Peyer's patch (tissue), 4 donors: ENCODE data around the gene PPP1R37.

ENCODE experiments used
- POLR2A ChIP-seq, 2 donors: fragments of 450-650 bp; IDR thresholded peaks; one replicate each; pipeline ENCODE4 v1.5.1; 2017; ENCODE audit warnings: antibody characterized with exemption in 2 of 2, mild to moderate bottlenecking in 2 of 2, moderate library complexity in 2 of 2
- TF ChIP-seq, protein P1 (sequence below), 6 experiments: fragments of 450-650 bp in 4 of 6; fragments of 200-600 bp in 2 of 6; sonication (generic) in 1 of 6; IDR thresholded peaks; one replicate each; pipeline ENCODE4 v1.5.1; 2017 to 2019; ENCODE audit warnings: antibody characterized with exemption in 6 of 6, mild to moderate bottlenecking in 3 of 6, moderate library complexity in 1 of 6

DNA sequence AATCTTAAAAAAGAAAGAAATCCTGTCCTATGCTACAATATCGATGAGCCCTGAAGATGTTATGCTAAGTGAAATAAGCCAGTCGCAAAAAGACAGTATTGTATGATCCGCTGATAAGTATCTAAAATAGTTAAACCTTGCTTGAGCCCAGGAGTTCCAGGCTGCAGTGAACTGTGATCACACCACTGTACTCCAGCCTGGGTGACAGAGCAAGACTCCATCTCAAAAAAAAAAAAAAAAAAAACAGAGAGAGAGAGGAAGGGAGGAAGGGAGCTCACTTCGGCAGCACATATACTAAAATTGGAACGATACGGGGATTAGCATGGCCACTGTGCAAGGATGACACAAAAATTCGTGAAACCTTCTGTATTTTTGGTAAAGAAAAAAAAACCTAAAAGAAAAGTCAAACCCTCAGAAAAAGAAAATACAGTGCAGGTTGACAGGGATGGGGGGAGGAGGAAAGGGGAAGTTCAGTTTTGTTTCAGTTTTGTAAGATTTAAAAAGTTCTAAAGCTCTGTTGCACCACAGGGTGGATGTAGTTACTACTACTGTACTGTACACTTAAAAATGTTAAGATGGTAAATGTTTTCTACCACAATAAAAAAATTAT, 45.7 kb upstream of the PPP1R37 start:
- TF ChIP-seq, protein P1, sequence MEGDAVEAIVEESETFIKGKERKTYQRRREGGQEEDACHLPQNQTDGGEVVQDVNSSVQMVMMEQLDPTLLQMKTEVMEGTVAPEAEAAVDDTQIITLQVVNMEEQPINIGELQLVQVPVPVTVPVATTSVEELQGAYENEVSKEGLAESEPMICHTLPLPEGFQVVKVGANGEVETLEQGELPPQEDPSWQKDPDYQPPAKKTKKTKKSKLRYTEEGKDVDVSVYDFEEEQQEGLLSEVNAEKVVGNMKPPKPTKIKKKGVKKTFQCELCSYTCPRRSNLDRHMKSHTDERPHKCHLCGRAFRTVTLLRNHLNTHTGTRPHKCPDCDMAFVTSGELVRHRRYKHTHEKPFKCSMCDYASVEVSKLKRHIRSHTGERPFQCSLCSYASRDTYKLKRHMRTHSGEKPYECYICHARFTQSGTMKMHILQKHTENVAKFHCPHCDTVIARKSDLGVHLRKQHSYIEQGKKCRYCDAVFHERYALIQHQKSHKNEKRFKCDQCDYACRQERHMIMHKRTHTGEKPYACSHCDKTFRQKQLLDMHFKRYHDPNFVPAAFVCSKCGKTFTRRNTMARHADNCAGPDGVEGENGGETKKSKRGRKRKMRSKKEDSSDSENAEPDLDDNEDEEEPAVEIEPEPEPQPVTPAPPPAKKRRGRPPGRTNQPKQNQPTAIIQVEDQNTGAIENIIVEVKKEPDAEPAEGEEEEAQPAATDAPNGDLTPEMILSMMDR (IDR thresholded peaks at IDR 0.05) = no peak
- TF ChIP-seq POLR2A (IDR thresholded peaks at IDR 0.05) = no peak
